GM12892 (cell line): ENCODE measurements around the gene CFAP46.

Source experiments
- POLR2A ChIP-seq: IDR thresholded peaks from 2 replicates; pipeline ENCODE4 v1.6.1; 2011; ENCODE audit warnings: low read depth, low read length, control low read depth
- POLR2AphosphoS5 ChIP-seq: IDR thresholded peaks from 2 replicates; pipeline ENCODE4 v1.6.1; 2011; ENCODE audit warnings: low read depth, low read length, control low read depth

GRCh38 chr10:132776821-132777220, 165.5 kb downstream of the CFAP46 start:
- TF ChIP-seq POLR2AphosphoS5, result no peak
- no peak for TF ChIP-seq POLR2A
